K562 (cell line): ENCODE measurements around the gene CDK14. TPM values are rescaled to one million over a fixed set of nuclear protein-coding genes. Genes with fewer than 3 reads are reported as not detected.
"Not testable (repeated sequence)": the region's sequence is repeated elsewhere in the genome, so short reads cannot be mapped to it uniquely, and the experiment has no call there.

ENCODE experiments used
- ATAC-seq: fragments of 200-7000 bp; cut with Tn5 transposase; 3 replicates; pipeline ENCODE4 v1.9.1; 2020; ENCODE audit warnings: moderate library complexity
- BruUV-seq: library from RNA; stranded (reverse); fragments of 400-500 nt; replicated peaks from 2 replicates; lab custom pipeline; 2021; lab: Mats Ljungman, UMichigan
- CTCF ChIA-PET: fragments of 300-600 bp; formaldehyde crosslinking; extraction: SDS; loops from one replicate; lab custom pipeline; 2021; ENCODE audit warnings: low intra/inter-chr PET ratio; lab: Yijun Ruan, JAX
- POLR2A ChIA-PET: fragments of 300-600, 350-650 bp; sonication (Branson Sonifier 250); formaldehyde crosslinking; extraction: SDS; loops from one replicate; lab custom pipeline; 2021; ENCODE audit warnings: antibody characterized with exemption, inconsistent platforms; lab: Yijun Ruan, JAX
- DNase-seq, 4 experiments: peaks; one replicate each; pipeline versions ENCODE4 v3.0.0 to v3.0.0-alpha.2; 2011 to 2018; ENCODE audit warnings: low spot score in 3 of 4, mixed read lengths in 3 of 4; ENCODE audit errors: extremely low read depth in 1 of 4
- FAIRE-seq: peaks from 2 replicates; lab custom pipeline; 2011; peaks lifted over from hg19 to GRCh38; lab: Jason Lieb, UNC
- H2AFZ ChIP-seq: 2 replicates; pipeline ENCODE4 v1.6.0; 2011; ENCODE audit warnings: low read depth, low read length, control low read depth, inconsistent platforms
- H3K27ac ChIP-seq: fragments of 200-600 bp; 3 replicates; pipeline ENCODE4 v1.8.0; 2011; ENCODE audit warnings: low read depth, mild to moderate bottlenecking, control low read depth, inconsistent platforms, low read length, moderate library complexity, mixed read lengths; ENCODE audit errors: extremely low read depth
- H3K27me3 ChIP-seq, 2 experiments: fragments of 300-600 bp in 1 of 2; 2 replicates in 1 of 2; 3 replicates in 1 of 2; pipeline versions ENCODE4 v1.6.0 to v1.8.0; 2011; ENCODE audit warnings: inconsistent platforms in 2 of 2, low read length in 2 of 2, mild to moderate bottlenecking in 1 of 2, mixed read lengths in 1 of 2, moderate library complexity in 1 of 2; ENCODE audit not compliant: control insufficient read depth in 2 of 2, insufficient read depth in 2 of 2
- H3K36me3 ChIP-seq: fragments of 300-600 bp; 3 replicates; pipeline ENCODE4 v1.8.0; 2011; ENCODE audit warnings: mild to moderate bottlenecking, low read length, inconsistent platforms; ENCODE audit not compliant: control insufficient read depth, insufficient read depth
- H3K4me1 ChIP-seq, 2 experiments: fragments of 200-600 bp in 1 of 2; replicated peaks in 1 of 2; 2 replicates in 1 of 2; 3 replicates in 1 of 2; pipeline versions ENCODE4 v1.5.1 to v1.8.0; 2011; ENCODE audit warnings: inconsistent platforms in 2 of 2, low read length in 2 of 2, mild to moderate bottlenecking in 1 of 2, mixed read lengths in 1 of 2, moderate library complexity in 1 of 2; ENCODE audit not compliant: control insufficient read depth in 2 of 2, insufficient read depth in 2 of 2
- H3K4me2 ChIP-seq: 2 replicates; pipeline ENCODE4 v1.6.1; 2011; ENCODE audit warnings: low read length, control low read depth, inconsistent platforms, mixed read lengths; ENCODE audit not compliant: insufficient read depth
- H3K4me3 ChIP-seq: fragments of 200-600 bp; sonication (generic), shearing (Covaris generic); 2 replicates; pipeline ENCODE4 v1.5.1; 2016; ENCODE audit warnings: control low read depth, inconsistent platforms
- H3K79me2 ChIP-seq: fragments of 200-600 bp; 3 replicates; pipeline ENCODE4 v1.8.0; 2011; ENCODE audit warnings: low read length, inconsistent platforms; ENCODE audit not compliant: control insufficient read depth, insufficient read depth
- H3K9ac ChIP-seq, 2 experiments: 2 replicates each; pipeline versions ENCODE4 v1.6.0 to v1.6.1; 2011; ENCODE audit warnings: low read depth in 2 of 2, low read length in 2 of 2, control low read depth in 1 of 2, inconsistent platforms in 1 of 2, mild to moderate bottlenecking in 1 of 2, mixed read lengths in 1 of 2; ENCODE audit not compliant: insufficient read depth in 1 of 2
- H3K9me1 ChIP-seq: one replicate; pipeline ENCODE4 v1.6.0; 2011; ENCODE audit warnings: inconsistent platforms, mild to moderate bottlenecking, low read length, moderate library complexity; ENCODE audit not compliant: control insufficient read depth, insufficient read depth
- H3K9me3 ChIP-seq: replicated peaks from 2 replicates; pipeline ENCODE4 v1.5.1; 2011; ENCODE audit warnings: low read depth, low read length, inconsistent platforms; ENCODE audit not compliant: control insufficient read depth, insufficient read depth
- H4K20me1 ChIP-seq: replicated peaks from 2 replicates; pipeline ENCODE4 v1.6.1; 2011; ENCODE audit warnings: low read length, inconsistent platforms, mixed read lengths; ENCODE audit not compliant: control insufficient read depth, insufficient read depth
- DNMT1 ChIP-seq: fragments of 450-650 bp; IDR thresholded peaks from 2 replicates; pipeline ENCODE4 v1.6.1; 2016; ENCODE audit warnings: antibody characterized with exemption, mild to moderate bottlenecking
- HEY1 ChIP-seq: fragments of 250-450 bp; sonication (Bioruptor Pico); IDR thresholded peaks from 2 replicates; pipeline ENCODE4 v1.5.0; 2020; ENCODE audit warnings: mild to moderate bottlenecking, moderate library complexity, borderline replicate concordance
- HMG20B ChIP-seq: fragments of 250-450 bp; sonication (Bioruptor Pico); IDR thresholded peaks from 2 replicates; pipeline ENCODE4 v1.5.0; 2021; ENCODE audit warnings: mild to moderate bottlenecking
- HOXB6 ChIP-seq: fragments of 250-450 bp; sonication (Bioruptor Pico); IDR thresholded peaks from 2 replicates; pipeline ENCODE4 v1.5.1; 2022; ENCODE audit warnings: mild to moderate bottlenecking, borderline replicate concordance
- POU5F1 ChIP-seq: fragments of 150-350 bp; IDR thresholded peaks from 2 replicates; pipeline ENCODE4 v1.6.1; 2014; ENCODE audit warnings: borderline replicate concordance, low read length, low read depth, mild to moderate bottlenecking; ENCODE audit not compliant: partially characterized antibody
- XRCC5 ChIP-seq: fragments of 200-400 bp; formaldehyde crosslinking; IDR thresholded peaks from 2 replicates; pipeline ENCODE4 v1.6.1; 2017; ENCODE audit warnings: low read depth, mild to moderate bottlenecking, low read length
- ZKSCAN3 ChIP-seq: fragments of 250-450 bp; sonication (Bioruptor Pico); IDR thresholded peaks from 2 replicates; pipeline ENCODE4 v1.4.0; 2020
- ZNF398 ChIP-seq: fragments of 250-450 bp; sonication (Bioruptor Pico); IDR thresholded peaks from 2 replicates; pipeline ENCODE4 v1.8.0; 2021; ENCODE audit warnings: moderate library complexity, mild to moderate bottlenecking, inconsistent platforms
- WGBS: fragments of 100-300 bp; shearing (Covaris generic); methylation state at CpG from one replicate; pipeline ENCODE4 v1.1.6; 2016; ENCODE audit warnings: low coverage, mixed read lengths; ENCODE audit not compliant: insufficient coverage; ENCODE audit errors: missing lambda C conversion rate; 5-methylcytosine and 5-hydroxymethylcytosine counted together
- in situ Hi-C: fragments of 300-500 bp; cut with MboI; formaldehyde crosslinking; loops from 4 replicates; pipeline ENCODE4 v1.15.0; 2018; ENCODE audit warnings: inconsistent platforms, mixed read lengths
- intact Hi-C: fragments of 100-400 bp; cut with micrococcal nuclease; formaldehyde crosslinking; loops from 2 replicates; pipeline ENCODE4 v1.14.2; 2022
- polyA plus RNA-seq, 8 experiments: library from polyadenylated mRNA; depleted of rRNA in 4 of 8; stranded (reverse) in 5 of 8; unstranded in 3 of 8; fragments of >200 nt; fragmentation: Nextera tagmentation in 2 of 8; fragmentation: Illumina TruSeq in 1 of 8; extraction: Ambion mirVana in 2 of 8; extraction: Trizol in 1 of 8; gene quantifications; 2 replicates each; pipeline versions ENCODE4 v1.2.1 to v1.2.3, GENCODE V29; 2011 to 2014; ENCODE audit warnings: inconsistent platforms in 1 of 8, missing spikeins in 1 of 8
- total RNA-seq, 7 experiments: library from RNA; depleted of rRNA in 6 of 7; stranded (reverse); fragments of >200 nt in 6 of 7; fragmentation: Illumina TruSeq in 2 of 7; extraction: Trizol in 2 of 7; gene quantifications; 2 replicates each; pipeline versions ENCODE4 v1.2.1 to v1.2.3, GENCODE V29; 2011 to 2021; ENCODE audit warnings: low replicate concordance in 1 of 7
- TF ChIP-seq, protein P1 (sequence below): IDR thresholded peaks from 2 replicates; pipeline ENCODE4 v1.6.1; 2012; ENCODE audit warnings: low read depth, low read length, improper control_type of control experiment, borderline replicate concordance

The CDK14 gene
- total and polyA plus RNA-seq, 9 of the 15 experiments (the other 6 are each of a cell fraction or from before 2014, with no cell fraction given) = 0.03 to 0.91 (median 0.16) TPM

DNA sequence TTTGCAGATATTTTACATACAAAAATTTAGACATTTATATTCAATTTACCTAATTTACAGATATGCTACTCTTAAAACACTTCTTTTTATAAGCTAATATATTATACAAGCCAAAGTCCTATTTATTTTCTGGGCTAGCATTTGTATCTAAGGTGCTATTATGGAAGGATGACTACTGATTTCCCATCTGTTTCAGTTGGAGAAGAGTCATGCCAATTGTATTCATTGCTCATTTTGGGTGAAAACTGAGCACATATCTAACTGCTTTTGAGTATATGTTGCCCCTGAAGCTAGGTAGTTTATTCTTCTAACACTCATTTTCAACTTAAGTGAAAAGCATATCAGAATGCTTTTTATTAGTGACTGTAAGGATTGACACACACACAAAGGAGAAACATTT lies 172.9 kb downstream of the CDK14 start:
- H3K4me1 ChIP-seq = no peaks in the 10 kb centered on the region
- no peak for FAIRE-seq
- in situ Hi-C loops = no loop called here

GRCh38 chr7:90769566-90769965 lies 173.4 kb downstream of the CDK14 start:
- H3K9me3 ChIP-seq, H3K27me3 ChIP-seq, POLR2A ChIA-PET, H3K27ac ChIP-seq, H3K4me2 ChIP-seq, H3K9ac ChIP-seq, H2AFZ ChIP-seq, H3K36me3 ChIP-seq, CTCF ChIA-PET, H4K20me1 ChIP-seq, H3K79me2 ChIP-seq, ATAC-seq, H3K4me3 ChIP-seq, BruUV-seq, in situ Hi-C loops, H3K4me1 ChIP-seq, FAIRE-seq, DNase-seq, H3K9me1 ChIP-seq, intact Hi-C loops: not testable (repeated sequence)
- 0% methylated on average over 5 of the region's 5 CpGs for WGBS

More for the DNA sequence above, 172.9 kb downstream of the CDK14 start:
- BruUV-seq = no TSS peak
- Histone ChIP-seq H3K9me1 (no peaks in the 10 kb centered on the region), H3K27me3 (no peaks in the 10 kb centered on the region), H3K36me3 (no peaks in the 10 kb centered on the region), H4K20me1 (no peaks in the 10 kb centered on the region), H3K9ac (no peak overlapping the region), H3K9me3 (no peaks in the 10 kb centered on the region), H3K27ac (no peak overlapping the region), H3K79me2 (no peaks in the 10 kb centered on the region), H2AFZ (no peak overlapping the region), H3K4me3 (no peak overlapping the region), H3K4me2 (no peak overlapping the region)
- no peak for DNase-seq
- no peak for ATAC-seq
- ChIA-PET CTCF (no interaction called here), POLR2A (no interaction called here)
- intact Hi-C loops = no loop called here
- TF ChIP-seq ZKSCAN3 (no peak), HMG20B (CRISPR knock-in tag) (no peak), ZNF398 (no peak), DNMT1 (no peak), POU5F1 (no peak), XRCC5 (no peak), HEY1 (CRISPR knock-in tag) (no peak), HOXB6 (CRISPR knock-in tag) (no peak)
- TF ChIP-seq, protein P1, sequence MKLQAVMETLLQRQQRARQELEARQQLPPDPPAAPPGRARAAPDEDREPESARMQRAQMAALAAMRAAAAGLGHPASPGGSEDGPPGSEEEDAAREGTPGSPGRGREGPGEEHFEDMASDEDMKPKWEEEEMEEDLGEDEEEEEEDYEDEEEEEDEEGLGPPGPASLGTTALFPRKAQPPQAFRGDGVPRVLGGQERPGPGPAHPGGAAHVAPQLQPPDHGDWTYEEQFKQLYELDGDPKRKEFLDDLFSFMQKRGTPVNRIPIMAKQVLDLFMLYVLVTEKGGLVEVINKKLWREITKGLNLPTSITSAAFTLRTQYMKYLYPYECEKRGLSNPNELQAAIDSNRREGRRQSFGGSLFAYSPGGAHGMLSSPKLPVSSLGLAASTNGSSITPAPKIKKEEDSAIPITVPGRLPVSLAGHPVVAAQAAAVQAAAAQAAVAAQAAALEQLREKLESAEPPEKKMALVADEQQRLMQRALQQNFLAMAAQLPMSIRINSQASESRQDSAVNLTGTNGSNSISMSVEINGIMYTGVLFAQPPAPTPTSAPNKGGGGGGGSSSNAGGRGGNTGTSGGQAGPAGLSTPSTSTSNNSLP = no peak
